HUDEP-2 (cell line): Measurements from ENCODE around the gene ADI1.
"Not testable (repeated sequence)": the region's sequence is repeated elsewhere in the genome, so short reads cannot be mapped to it uniquely, and the experiment has no call there.

Experiments
- DNase-seq, 76 experiments: peaks; one replicate each; lab custom pipeline; 2025; ENCODE audit not compliant: unreplicated experiment in 76 of 76; lab: John Stamatoyannopoulos, UW

The ADI1 gene

DNA sequence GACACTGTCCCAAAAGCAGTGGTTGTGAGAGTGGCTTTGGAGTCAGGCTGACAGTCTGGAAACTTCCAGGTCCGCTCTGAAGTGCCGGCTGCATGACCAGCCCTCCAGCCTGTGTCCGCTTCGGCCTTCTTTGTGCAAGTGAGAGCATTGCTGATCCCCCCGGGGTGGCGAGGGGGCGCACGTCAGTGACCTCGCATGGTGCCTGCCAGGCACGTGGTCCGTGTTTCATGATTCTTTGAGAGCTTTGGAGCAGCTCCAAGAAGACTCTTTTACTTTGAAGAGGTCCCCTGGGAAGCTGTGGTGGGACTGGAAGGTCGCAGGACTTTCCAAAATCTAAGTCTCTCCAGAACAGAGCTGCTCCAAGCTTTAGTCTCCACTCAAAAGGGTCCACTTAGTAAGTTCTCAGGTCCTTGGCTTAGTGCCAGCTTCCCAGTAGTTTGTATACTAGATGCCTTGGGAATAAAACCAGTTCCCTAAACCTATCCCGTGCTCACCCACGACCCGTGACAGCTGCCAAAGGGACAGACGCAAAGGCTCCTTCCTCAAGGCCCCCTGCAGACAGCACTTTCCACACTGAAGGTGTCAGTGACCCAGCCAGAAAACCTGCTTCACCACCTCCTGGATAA is 68.8 kb downstream of the ADI1 start:
- no peak for DNase-seq

DNA sequence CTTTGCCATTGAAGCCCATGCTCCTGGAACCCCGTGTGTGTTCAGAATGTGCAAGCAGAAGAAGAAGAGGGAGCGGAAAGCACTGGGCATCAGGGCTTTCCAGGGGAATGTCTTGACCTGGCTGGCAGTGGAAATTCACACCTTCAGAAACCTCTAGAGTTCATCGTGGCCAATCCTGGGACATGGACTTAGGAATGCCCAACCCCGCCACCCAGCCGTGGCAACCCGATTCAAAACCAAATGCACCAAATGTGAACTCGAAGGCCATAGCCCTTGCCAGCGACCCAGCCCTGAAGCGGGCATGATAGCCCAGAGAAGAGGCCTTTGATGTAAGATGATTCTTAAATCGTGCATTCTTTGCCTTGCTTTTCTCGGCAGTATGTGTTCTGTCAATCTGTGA is 69.4 kb downstream of the ADI1 start:
- no peak for DNase-seq

DNA sequence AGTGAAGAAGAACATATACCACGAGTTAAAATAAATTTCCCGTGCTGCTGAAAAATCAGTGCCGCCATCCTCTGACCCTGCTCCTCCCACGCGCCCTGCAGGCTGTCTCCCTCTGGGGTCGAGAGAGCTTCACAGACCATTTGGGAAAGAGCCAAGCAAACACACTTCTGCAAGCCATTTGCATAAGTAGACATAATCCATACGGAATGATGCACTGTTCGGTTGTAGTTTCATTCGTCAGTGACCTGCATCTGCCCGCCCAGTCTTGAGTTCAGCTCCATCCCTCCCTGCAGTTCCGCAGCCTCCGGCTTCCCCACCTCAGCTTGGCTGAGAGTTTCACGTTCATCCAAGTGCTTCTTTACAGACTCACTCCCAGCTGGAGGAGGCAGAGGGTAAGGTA is 70.2 kb downstream of the ADI1 start:
- DNase-seq = no peak

DNA sequence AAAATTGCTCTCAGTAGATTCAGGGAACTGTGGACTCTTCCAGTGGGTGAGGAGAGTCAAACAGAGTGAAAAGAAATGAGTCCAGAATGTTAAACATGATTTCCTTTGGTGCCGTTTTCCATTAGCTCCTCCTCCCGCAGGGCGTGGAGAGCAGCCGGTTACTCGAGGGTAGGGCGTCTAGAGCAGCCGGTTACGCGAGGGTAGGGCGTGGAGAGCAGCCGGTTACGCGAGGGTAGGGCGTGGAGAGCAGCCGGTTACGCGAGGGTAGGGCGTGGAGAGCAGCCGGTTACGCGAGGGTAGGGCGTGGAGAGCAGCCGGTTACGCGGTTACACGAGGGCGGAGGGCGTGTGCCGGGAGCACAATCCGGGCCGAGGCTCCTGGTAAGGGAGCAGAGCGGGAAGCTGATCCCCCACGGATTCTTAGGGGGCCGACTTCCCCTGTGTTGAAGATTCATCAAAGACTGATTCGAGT is 70.9 kb downstream of the ADI1 start:
- DNase-seq = not testable (repeated sequence)

DNA sequence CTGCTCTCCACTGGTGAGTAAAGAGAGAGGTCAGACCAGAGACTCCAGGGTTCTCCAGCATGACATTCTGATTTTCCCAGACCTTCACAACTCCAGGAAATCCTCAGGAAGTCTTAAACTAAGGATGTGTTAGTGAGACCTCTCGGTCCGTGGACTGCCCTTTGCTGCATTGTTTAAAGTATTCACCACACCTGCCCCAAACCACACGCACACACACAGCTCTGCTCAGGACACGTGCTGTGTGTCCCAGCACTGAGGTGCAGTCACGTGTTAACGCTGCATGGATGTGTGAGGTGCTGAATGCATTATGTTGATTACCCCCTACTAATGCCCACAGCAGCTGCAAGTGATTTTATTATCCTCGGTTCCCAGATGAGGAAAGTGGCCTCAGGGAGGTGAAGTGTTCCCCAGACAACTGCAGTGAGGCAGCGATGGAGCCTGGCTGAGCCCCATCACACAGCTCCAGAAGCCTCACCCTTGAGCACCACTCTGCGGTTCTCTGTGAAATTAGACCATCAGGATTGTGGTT is 71.5 kb downstream of the ADI1 start:
- no peak for DNase-seq
